MG63 (cell line): Measurements from ENCODE around the gene C2orf92. TPM values are rescaled to one million over a fixed set of nuclear protein-coding genes. Genes with fewer than 3 reads are reported as not detected.

Experiments used
- DNase-seq: peaks from one replicate; pipeline ENCODE4 v3.0.0-alpha.2; 2020
- H3K27me3 ChIP-seq: fragments of 250-450 bp; sonication (Bioruptor Pico); 2 replicates; pipeline ENCODE4 v1.5.1; 2020; ENCODE audit warnings: mild to moderate bottlenecking, moderate library complexity
- H3K36me3 ChIP-seq: fragments of 250-450 bp; sonication (Bioruptor Pico); 2 replicates; pipeline ENCODE4 v1.5.1; 2020; ENCODE audit warnings: mild to moderate bottlenecking, moderate library complexity
- H3K4me3 ChIP-seq: fragments of 250-450 bp; sonication (Bioruptor Pico); 2 replicates; pipeline ENCODE4 v1.5.1; 2020; ENCODE audit warnings: mild to moderate bottlenecking, moderate library complexity
- H3K9me3 ChIP-seq: fragments of 250-450 bp; sonication (Bioruptor Pico); 2 replicates; pipeline ENCODE4 v1.5.1; 2020; ENCODE audit warnings: mild to moderate bottlenecking, moderate library complexity
- total RNA-seq: library from RNA; depleted of rRNA; stranded (reverse); fragments of >200 nt; shearing (Covaris generic); gene quantifications from 2 replicates; pipeline ENCODE4 v1.2.3, GENCODE V29; 2014; ENCODE audit warnings: low replicate concordance

Gene C2orf92
- total RNA-seq, 1 experiment from 2014 or later, result not detected

DNA sequence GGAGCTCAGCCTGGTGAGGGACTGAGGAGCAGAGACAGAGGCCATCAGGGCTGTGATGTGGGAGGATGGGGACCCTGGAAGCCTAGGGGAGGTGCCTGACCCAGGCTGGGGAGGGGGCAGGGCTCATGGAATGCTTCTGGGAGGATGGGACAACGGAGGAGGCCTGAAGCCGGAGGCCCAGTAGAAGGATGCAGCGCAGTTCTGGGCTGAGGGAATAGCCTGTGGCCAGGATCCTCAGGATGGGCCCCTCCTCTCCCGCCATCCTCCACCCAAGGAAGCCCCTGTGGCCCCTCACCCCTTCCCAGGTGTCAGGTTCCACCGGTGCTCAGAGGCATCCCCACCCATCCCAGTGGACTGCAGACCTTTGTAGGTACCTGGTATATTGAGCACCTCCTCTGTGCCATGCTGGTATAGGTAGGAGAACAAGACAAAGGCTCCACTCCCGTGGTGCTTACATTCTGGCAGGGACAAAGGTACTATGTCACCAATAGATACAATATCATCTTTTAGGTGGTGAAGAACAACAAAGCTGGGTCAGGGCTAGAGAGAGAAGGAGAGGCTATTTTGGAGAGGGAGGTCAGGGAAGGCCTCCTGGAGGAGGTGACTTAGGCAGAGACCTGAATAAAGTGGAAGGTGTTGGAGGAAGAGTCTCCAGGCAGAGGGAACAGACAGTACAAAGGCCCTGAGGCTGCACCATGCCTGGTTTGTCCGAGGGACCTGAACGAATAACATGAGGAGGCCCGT lies 46.6 kb downstream of the C2orf92 start:
- H3K27me3 ChIP-seq, result no peaks in the 10 kb centered on the region
- H3K4me3 ChIP-seq, result no peak overlapping the region
- H3K9me3 ChIP-seq, result no peaks in the 10 kb centered on the region
- no peak for DNase-seq
- no peaks in the 10 kb centered on the region for H3K36me3 ChIP-seq

DNA sequence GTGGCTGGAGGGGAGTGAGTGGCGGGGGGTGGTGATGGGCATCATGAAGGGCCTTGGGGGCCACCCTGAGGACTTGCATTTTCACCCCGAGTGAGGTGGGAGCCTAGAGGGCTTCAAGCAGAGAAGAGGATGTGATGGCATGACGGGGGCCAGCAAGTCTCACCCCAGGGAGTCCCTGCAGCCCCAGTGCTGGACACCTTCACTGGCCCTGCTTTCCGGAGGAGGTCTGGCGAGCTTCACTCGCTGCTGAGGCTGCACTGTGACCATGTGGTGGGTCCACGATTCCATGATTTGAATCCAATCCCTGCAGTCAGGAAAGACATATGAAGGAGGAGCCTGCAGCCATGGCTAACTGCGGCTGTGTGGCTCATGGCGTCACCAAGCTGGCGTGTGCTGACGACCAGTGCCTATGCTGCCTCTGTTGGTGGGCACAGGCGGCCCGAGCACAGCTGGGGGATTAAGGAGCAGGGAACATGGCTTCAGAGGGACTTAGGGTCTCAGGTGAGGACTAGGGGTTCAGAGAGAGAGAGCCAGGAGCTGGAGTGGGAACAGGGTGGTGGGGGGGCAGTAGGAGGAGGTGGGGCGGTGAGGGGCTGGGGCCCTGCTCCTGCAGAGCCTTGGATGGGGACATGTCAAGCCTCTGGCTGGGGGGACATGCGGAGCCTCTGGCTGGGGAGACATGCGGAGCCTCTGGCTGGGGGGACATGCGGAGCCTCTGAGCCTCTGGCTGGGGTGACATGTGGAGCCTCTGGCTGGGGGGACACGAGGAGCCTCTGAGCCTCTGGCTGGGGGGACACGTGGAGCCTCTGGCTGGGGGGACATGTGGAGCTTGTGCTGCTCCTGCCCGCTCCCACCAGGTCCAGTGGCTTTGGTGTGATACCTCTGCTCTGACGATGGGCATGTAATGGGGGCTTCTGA lies 47.4 kb downstream of the C2orf92 start:
- DNase-seq, result no peak
- Histone ChIP-seq H3K9me3 (no peaks in the 10 kb centered on the region), H3K4me3 (no peak overlapping the region), H3K27me3 (no peaks in the 10 kb centered on the region), H3K36me3 (no peaks in the 10 kb centered on the region)

DNA sequence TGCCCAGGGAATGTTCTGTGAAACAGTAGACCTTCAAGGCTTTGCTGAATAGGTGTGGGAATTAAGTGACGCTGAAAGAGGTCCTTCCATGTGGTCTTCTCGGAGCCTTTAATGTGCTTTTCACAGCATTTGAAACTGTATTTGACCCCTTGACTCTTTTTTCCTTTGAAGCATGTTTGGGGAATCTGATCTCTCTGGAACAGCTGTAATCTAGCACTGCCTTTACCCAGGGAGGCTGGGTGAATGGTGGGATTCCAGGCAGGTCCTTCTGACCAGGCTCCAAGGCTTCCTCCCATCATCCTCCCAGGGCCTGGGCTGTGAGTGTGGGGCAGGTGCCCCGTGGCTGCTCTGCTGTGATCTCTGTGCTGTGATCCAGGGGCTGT lies 48.1 kb downstream of the C2orf92 start:
- Histone ChIP-seq H3K9me3 (no peaks in the 10 kb centered on the region), H3K36me3 (no peaks in the 10 kb centered on the region), H3K4me3 (no peak overlapping the region), H3K27me3 (no peaks in the 10 kb centered on the region)
- DNase-seq, result no peak

DNA sequence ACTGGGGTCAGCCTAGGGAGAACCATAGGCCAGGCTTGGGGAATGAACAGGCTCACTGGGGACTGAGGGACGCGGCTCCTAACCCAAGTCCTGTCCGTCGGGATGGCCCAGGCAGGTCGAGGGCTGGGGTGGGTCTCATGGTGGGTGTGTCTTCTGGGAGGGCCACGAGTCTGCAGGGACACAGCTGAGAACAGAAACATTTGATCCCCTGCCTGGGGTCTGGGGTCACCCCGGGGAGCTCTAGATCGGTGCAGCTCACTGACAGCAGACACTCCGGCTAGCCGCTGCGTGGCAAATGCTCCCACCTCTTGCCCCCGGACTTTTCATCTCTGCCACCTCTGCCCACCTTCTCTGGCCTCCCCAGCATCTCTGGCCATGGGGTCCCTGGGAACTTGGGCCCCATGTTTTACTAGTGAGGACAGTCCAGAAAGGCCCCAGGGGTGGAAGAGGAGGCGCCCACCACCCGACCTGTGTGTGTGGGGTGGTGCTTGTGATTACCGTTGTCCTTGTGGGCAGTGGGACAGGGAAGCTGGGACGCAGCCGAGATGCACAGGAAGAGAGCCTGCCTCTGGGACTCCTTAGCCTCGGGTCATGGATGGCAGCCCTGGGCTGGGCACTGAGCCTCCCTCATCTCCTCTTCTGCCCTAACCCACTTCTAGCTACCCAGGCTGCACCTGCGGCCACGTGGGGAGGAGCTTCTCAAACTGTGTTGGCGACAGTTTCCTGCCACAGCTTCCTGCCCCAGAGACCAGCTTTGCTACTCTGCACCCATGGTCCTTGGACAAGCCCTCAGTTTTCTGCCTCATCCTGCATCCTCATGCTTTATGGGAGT lies 48.8 kb downstream of the C2orf92 start:
- DNase-seq, result no peak
- no peak overlapping the region for H3K4me3 ChIP-seq
- no peaks in the 10 kb centered on the region for H3K36me3 ChIP-seq
- no peaks in the 10 kb centered on the region for H3K9me3 ChIP-seq
- H3K27me3 ChIP-seq, result no peaks in the 10 kb centered on the region

DNA sequence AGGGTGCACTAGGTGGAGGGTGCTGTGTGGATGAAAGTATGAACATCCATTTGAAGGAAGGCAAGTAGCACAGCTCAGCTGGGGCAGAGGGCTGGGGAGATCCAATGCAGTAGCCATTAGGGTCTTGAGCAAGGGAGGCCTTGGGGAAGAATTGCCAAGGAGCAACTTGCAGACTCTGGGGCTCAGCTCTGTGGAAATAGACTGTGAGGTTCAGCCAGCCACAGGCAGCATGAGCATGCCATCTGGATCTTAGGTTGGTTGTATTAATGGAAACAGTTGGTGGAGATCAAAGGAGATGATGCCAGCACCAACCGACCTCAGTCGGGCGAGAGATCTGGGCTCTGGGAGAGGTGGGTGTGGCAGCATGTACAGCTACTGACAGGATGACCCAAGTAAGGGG lies 49.4 kb downstream of the C2orf92 start:
- no peaks in the 10 kb centered on the region for H3K9me3 ChIP-seq
- no peak for DNase-seq
- H3K27me3 ChIP-seq, result no peaks in the 10 kb centered on the region
- no peak overlapping the region for H3K4me3 ChIP-seq
- H3K36me3 ChIP-seq, result no peaks in the 10 kb centered on the region

DNA sequence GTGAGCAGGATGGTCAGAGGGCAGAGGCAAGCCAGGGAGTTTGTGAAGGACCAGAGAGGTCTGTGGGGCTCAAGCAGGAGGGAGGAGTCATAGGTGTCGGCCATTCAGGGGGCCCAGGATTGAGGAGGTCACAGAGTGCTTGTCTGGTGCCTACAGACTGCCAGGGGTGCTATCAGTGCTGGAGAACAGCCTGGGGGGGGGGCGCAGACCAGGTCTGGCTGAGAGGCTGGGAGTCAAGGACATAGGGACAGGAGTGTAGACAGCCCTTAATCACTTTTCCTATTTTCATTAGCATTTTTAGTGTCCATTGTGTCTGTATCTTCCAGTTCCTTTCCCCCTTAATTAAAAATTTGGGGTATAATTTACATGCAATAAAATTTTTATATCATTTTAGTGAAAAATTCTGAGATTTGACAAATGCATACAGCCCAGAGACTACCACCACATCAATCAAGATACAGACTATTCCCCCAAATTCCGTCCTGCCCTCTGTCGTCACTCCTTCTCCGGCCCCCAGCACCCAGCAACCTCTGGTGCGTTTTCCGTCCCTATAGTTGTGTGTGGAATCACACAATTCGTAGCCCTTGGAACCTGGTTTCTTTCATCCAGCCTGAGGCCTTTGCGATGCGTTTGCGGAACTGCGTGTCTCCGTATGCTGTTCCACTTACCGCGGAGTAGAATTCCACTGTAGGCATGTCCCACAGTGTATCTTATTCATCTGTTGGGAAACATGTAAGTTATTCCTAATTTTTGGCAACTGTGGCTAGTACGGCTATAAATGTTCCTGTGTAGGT lies 50.0 kb downstream of the C2orf92 start:
- H3K27me3 ChIP-seq, result no peaks in the 10 kb centered on the region
- no peaks in the 10 kb centered on the region for H3K9me3 ChIP-seq
- DNase-seq, result no peak
- H3K36me3 ChIP-seq, result no peaks in the 10 kb centered on the region
- no peak overlapping the region for H3K4me3 ChIP-seq

DNA sequence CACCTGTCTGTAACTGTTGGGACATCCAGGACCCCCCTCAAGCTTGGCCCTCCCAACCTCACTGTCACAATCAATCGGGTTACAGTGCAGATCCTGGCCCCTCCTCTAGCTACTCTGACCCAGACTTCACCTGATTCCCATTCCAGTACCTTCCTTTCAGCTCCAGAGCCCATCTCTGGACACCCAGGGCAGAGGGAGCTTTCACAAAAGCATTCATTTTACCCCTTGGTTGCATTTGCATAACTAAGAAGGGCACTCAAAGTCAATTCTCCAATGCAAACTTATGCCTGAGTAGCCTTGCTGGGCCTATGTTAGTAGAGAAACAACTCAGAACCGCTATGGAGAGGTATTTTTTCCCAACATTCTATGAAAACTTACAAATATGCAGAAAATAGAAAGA lies 51.2 kb downstream of the C2orf92 start:
- Histone ChIP-seq H3K9me3 (no peaks in the 10 kb centered on the region), H3K27me3 (no peaks in the 10 kb centered on the region), H3K4me3 (no peak overlapping the region), H3K36me3 (no peaks in the 10 kb centered on the region)
- DNase-seq, result no peak

DNA sequence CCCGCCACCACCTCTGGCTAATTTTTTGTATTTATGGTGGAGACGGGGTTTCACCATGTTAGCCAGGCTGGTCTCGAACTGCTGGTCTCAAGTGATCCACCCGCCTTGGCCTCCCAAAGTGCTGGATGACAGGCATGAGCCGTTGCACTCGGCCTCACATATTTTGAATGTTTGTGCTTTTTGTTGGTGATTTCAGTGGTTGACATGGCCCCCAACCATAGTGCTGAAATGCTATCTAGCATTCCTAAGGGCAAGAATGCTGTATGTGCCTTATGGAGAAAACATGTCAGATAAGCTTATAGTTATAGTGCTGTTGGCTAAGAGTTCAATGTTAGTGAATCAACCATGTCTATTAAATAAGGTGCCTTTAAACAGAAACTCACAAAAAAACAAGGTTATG lies 52.7 kb downstream of the C2orf92 start:
- Histone ChIP-seq H3K4me3 (no peak overlapping the region), H3K36me3 (no peaks in the 10 kb centered on the region), H3K27me3 (no peaks in the 10 kb centered on the region), H3K9me3 (no peaks in the 10 kb centered on the region)
- DNase-seq, result no peak

DNA sequence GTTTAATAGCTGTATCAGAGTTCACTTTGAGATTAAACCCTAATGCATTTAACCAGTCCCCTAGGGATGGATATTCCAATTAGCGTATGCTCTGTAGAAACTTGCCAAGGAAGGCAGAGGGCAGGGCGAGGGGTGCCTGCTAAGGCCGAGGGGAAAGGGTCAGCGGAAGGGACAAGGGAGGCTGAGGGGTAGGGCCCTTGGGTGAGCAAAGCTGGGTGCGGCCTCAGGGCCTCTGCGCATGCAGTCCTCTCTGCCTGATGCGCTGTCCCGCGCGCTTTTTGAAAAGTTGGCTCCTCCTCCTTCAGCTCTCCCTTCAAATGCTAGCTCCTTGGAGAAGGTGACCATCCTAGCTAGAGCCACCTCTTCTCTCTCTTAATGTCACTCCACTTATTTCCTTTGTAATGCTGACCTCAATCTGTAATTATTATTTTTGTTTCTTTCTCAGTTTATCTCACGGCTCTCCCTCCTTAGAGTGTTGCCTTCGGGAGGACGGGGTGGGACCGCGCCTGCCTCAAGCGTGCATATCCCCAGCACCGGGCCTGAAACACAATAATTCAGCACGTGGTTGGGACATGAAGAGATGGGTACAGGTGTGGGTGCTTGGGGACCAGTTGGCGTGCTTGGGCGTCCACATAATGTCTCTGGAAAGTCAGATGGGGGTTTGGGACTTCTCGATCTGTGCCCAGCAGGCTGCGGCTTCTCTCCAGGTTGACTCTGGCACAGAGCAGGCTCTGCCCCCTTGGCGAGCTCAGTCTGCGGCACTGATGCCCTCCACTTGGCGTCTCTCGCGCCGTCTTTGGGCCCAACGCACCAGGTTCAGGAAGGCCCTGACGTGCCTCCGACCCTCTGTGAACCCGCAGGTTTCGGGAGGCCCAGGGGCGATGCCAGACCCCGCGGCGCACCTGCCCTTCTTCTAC lies 53.9 kb downstream of the C2orf92 start:
- DNase-seq, result no peak
- no peak overlapping the region for H3K4me3 ChIP-seq
- no peaks in the 10 kb centered on the region for H3K9me3 ChIP-seq
- H3K27me3 ChIP-seq, result no peaks in the 10 kb centered on the region
- no peaks in the 10 kb centered on the region for H3K36me3 ChIP-seq

DNA sequence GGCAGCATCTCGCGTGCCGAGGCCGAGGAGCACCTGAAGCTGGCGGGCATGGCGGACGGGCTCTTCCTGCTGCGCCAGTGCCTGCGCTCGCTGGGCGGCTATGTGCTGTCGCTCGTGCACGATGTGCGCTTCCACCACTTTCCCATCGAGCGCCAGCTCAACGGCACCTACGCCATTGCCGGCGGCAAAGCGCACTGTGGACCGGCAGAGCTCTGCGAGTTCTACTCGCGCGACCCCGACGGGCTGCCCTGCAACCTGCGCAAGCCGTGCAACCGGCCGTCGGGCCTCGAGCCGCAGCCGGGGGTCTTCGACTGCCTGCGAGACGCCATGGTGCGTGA lies 54.5 kb downstream of the C2orf92 start:
- DNase-seq, result no peak
- H3K9me3 ChIP-seq, result no peaks in the 10 kb centered on the region
- no peak overlapping the region for H3K4me3 ChIP-seq
- H3K27me3 ChIP-seq, result no peaks in the 10 kb centered on the region
- no peaks in the 10 kb centered on the region for H3K36me3 ChIP-seq

DNA sequence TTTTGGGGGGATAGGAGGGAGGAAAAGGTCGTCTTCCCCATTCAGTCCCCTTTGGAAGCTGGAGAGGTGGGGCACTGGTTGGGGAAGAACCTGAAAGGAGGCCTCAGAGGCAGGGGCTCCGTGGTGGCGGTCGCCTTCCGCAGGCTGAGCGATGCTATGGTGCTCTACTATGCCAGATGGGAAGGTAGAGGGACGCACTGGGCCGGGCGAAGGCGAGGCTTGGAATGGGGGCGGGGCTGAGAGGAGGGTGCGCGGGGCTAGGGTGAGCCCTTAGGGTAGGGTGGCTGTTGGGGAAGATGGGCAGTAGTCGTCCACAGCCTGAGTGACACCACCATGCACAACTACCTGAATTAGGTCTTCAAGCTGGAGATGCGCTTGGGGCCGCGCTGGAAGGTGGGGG lies 55.0 kb downstream of the C2orf92 start:
- no peak for DNase-seq
- H3K4me3 ChIP-seq, result no peak overlapping the region
- no peaks in the 10 kb centered on the region for H3K36me3 ChIP-seq
- H3K9me3 ChIP-seq, result no peaks in the 10 kb centered on the region; the same call in 1 of the 2 replicates
- H3K27me3 ChIP-seq, result no peaks in the 10 kb centered on the region

DNA sequence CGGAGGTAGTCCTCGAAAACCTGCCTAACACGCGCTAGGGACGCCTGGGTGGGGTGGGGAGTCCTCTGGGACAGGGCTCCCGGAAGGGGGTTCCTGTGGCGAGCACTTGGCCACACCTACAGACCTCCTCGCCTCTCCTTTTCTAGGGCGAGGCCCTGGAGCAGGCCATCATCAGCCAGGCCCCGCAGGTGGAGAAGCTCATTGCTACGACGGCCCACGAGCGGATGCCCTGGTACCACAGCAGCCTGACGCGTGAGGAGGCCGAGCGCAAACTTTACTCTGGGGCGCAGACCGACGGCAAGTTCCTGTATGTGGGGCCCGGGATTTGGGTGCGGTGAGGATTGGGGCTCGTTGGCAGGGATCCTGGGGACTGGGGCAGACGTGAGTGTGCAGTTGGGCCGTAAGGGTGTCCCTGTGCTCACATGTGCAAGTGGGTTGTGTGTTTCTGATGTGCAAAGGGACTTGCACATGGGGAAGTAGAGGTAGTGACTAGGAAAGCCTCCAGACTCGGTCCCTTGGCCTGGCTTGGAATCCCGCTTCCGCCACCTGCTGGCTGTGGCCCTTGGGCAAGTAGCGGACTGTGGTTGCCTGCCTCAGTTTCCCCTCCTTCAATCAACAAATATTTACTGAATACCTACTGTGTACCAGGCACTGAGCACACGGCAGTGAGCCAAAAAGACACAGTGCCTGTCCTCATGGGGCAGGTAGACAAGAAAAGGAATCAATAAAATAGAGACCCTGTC lies 55.6 kb downstream of the C2orf92 start:
- Histone ChIP-seq H3K9me3 (peaks cover 3% of the 10 kb centered on the region), H3K27me3 (no peaks in the 10 kb centered on the region), H3K4me3 (no peak overlapping the region), H3K36me3 (no peaks in the 10 kb centered on the region)
- no peak for DNase-seq

DNA sequence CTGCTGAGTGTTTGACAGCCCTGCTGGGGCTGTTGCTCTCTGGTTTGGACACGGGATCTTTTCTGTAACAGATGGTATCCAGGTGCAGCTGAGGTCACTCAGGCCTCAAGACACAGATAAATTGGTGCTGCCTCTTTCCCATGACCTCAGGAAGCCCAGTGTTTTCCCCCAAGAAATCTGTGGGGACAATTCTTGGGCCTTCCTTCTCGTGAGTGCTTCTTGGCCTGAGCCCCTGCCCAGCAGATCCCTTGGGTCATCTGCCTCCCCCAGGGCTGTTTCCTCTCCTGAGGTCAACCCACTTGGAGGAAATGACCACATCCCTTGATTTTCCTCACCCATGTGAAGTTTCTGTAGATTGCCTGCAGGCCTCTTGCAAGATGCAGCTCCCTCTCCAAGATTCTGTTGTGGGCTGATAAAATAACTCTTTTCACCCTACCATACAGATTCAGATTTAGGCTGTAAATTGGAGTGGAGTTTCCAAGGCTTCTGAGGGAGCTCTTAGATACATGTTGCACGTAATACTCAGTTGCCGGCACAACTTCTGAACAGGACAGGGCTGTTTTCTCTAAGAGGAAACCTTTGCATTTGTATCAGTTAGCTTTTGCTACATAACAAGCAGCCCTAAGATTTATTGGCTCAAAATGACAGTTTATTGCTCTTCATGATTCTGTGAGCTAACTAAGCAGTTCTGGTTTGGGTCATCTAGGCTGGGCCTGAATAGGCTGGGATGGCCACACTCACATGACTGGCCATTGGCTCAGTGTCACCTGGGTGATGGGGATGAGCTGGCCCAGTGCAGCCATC lies 57.0 kb downstream of the C2orf92 start:
- Histone ChIP-seq H3K4me3 (no peak overlapping the region), H3K36me3 (no peaks in the 10 kb centered on the region), H3K27me3 (no peaks in the 10 kb centered on the region), H3K9me3 (peaks cover 3% of the 10 kb centered on the region)
- no peak for DNase-seq

DNA sequence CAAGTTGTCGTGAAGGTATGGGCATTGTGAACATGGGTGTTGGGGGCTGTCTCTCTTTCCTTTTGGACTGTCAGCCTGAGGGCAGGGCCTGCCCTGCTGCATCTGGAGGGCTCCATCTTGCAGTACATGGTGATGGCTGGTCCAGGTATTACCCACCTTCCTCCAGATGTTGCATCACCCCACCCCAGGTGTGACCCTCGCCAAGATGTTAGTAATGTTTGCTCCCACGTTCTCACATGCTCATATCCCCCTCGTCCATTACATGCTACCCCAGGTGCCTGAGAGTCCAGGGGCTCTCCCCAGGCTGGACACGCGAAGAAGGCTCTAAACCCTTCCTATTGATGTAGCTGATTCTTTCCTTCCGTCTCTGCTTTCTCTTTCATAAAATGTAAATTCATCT lies 57.8 kb downstream of the C2orf92 start:
- no peak for DNase-seq
- Histone ChIP-seq H3K9me3 (peaks cover 3% of the 10 kb centered on the region), H3K36me3 (no peaks in the 10 kb centered on the region), H3K4me3 (no peak overlapping the region), H3K27me3 (no peaks in the 10 kb centered on the region)
